Loucy (cell line): ENCODE results near the gene EN2.

ENCODE experiments used
- CTCF ChIP-seq: fragments of 200-600 bp; sonication (generic); conservative IDR thresholded peaks from 2 replicates; pipeline ENCODE4 v1.5.1; 2014; ENCODE audit warnings: mild to moderate bottlenecking, antibody characterized with exemption, low read length
- EZH2phosphoT487 ChIP-seq: fragments of 200-600 bp; IDR thresholded peaks from 2 replicates; pipeline ENCODE4 v1.6.1; 2018; ENCODE audit warnings: antibody characterized with exemption, mild to moderate bottlenecking, moderate library complexity, borderline replicate concordance

GRCh38 chr7:155489158-155489840 is 31.4 kb downstream of the EN2 start:
- TF ChIP-seq CTCF (no peak), EZH2phosphoT487 (no peak)
